Raji (cell line): ENCODE measurements around the gene MFAP3.

Experiments
- POLR2A ChIP-seq: IDR thresholded peaks from 2 replicates; pipeline ENCODE4 v1.6.1; 2011; ENCODE audit warnings: low read depth, low read length, control low read depth; ENCODE audit not compliant: insufficient read depth

Gene MFAP3

DNA sequence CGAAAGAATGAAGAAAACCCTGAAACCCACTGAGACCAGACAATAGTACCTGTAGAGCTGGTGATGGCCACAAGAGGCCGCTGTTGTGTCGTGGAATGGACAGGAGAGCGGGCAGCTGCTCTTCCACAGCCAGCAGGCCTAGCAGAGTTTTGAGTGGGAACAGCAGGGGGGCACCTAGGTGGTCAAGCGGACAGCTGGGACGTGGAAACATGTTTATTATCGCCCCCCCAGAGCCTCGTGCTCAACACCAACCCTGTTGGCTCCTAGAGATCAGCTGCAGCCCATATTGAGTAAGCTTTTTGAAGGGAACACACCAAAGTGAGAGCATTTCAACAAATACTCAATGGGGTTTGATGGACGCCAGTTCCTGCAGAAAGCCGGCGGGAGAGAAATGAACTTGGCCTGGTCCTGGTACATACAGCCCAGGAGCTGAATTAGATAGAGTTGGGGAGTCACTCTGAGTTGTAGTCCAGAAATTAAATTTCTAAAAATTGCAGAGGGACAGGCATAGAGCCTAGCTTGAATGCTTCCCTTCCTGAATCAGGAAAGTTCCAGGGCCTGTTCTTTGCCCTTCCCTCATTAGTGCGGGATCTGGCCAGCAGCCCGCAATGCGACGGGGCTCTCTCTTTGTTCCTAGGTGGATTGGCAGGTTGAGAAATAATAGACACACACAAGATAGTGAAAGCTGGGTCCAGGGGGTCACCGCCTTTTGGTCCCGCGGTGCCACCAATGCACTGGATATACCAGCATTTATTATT lies 33.8 kb downstream of the MFAP3 start:
- TF ChIP-seq POLR2A = no peak

DNA sequence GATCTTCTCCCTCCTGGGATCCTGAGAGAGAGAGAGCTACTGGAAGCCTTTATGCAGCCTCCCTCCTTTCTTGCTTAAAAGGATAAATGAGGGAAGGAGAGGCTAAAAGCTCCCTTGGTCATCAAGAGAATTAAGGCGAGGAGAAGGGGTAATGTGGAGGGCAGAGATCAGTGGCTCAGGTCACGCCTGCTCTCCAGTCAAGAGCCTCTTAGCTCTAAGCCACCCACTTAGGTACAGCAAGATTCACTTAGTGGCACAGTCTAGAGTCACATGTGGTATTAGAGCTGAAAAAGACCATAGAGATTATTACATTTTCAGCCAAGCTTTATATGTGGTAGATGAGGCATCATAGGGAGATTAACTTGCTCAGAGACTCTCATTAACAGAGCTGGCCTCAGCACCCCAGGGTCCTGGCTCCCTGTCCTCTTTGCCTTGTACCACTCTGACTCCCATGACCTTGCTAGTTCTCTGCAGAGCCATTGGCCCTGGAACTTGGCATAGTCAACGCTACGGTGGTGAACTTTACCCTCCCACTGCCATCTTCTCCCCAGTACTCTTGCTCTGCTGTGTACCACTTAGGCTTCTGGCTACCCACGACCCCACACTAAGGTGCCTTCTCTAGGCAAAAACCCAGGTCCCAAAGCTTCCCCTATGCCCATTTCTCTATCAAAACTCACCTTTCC lies 37.6 kb downstream of the MFAP3 start:
- TF ChIP-seq POLR2A = no peak

DNA sequence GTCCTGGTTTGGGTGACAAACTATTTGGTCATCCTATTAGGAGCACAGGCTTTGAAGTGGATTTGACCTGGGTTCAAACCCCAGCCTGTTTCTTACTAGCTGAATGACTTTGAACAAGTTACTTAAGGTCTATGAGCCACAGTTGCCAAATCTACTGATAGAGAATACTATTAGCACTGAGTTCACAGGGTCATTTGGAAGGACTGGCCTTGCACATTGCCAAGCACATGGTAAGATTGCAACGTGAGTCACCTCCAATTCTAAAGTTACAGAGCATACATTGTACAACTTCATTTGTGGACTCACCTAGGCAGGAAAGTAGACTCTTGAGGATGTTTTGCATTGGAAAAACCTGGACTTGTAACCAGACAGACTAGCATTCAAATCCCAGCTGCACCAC lies 38.9 kb downstream of the MFAP3 start:
- TF ChIP-seq POLR2A = no peak

DNA sequence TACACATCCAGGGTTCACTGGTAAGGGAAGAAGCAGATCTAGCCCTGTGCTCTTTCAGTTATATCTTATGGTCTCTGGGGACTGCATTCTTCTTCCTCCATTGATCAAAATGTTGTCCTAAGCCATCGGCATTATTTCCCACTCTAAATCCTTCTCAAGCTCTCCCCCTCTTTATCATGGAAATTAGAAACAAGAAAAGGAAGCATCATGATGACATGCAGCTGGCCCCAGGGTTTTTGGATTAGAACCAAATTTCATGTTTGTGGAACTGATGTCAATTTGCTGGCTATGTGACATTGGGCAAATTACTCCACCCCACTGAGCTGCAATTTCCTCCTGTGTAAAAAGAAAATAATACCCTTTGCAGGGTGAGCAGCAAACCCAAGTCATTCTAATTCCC lies 39.5 kb downstream of the MFAP3 start:
- no peak for TF ChIP-seq POLR2A

DNA sequence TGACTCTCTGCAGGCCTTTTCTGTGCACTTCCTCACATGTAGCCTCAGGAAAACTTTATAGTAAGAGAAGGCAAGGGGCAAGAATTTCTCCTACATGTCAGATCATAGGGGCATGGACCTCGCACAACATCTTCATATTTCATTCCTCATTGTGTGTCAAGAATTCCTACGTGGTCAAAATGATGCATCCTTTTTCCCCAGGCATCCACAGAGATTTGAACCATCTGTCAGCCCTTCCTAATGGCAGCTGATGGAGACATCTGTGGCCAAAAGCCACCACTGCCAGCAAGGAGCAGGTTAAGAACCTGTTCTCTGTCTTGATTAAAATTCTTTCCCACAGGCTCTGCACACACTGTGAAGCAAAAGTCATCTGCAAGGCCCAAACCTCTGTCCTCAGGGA lies 42.5 kb downstream of the MFAP3 start:
- no peak for TF ChIP-seq POLR2A

DNA sequence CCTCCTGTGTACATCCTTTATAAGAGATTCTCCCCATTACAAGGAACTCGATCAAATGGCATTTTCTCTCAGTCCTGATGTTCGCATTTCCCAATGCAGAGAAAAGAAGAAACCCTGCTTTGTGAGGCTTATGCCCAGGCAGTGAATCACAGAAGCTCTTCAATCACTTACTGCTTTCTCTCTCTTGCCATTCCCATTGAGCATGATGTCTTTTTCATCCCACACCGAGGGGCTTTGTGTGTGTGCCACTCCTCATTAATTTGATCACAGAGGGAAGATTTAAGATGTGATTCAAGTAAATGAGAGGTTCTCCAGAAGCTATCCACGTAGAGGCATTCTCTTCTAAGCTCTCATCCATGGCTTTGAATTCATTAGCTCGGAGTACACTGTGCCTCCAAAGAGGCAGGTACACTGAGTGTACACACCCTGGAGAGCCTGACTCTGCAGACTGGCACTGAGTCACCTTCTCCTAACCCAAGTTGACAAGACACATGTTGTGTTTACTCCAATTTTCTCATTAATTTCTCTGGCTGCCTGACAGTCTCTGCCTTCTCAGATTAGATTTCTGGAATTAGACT lies 45.4 kb downstream of the MFAP3 start:
- no peak for TF ChIP-seq POLR2A

DNA sequence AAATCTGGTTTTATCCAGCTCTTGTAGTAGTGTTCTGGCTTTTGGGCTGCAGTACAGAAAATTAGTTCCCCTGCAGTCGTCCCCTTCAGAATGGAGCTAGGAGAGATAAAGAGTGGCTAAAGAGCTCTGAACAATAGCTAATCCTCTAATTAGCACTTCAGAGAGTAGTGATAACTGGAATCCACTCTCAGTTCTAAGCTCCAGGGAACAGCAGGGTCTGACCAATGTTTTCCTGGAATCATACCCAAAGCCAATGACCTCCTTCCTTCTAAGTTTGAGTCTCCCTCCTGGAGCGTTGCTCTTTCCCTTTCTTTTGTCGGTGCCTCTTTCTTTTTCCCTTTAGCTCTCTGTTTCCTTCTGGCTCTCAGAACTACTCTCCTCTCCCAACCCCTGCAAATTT lies 47.4 kb downstream of the MFAP3 start:
- TF ChIP-seq POLR2A = no peak

DNA sequence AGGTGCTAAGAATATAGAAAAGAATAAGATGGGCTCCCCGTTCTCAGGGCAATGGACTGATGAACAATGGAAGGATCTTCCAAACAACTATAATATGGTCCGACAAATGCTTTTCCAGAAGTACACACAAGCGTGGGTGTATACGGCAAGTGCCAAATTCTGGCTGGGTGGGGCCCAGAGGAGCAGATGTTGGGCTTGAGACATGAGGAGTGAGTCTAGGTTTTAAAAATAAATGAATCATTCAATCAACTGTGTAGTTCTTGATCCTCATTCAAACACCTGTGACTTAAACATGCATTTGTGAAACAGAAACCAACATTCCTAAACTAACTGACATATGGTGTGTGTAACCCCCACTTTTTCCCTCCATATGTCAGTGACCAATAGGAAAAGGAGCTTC lies 47.9 kb downstream of the MFAP3 start:
- TF ChIP-seq POLR2A = no peak

DNA sequence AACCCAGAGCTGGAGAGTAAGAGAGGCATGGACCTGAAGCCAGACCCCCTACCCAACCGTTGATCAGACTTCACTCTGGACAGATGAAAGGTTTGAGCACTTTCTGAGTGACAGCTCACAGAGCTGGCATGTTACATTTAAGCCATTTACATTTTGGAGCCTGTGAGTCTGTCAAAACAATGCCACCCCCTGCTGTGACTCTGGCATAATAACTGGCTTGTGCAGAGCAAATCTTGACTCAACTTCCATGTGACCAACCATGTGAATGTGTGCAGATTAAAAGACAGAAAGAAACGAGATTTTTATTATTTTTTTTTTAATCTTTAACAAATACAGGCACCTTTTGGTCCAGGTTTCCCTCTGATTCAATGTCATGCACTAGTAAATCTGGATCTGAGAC lies 48.5 kb downstream of the MFAP3 start:
- TF ChIP-seq POLR2A = no peak

DNA sequence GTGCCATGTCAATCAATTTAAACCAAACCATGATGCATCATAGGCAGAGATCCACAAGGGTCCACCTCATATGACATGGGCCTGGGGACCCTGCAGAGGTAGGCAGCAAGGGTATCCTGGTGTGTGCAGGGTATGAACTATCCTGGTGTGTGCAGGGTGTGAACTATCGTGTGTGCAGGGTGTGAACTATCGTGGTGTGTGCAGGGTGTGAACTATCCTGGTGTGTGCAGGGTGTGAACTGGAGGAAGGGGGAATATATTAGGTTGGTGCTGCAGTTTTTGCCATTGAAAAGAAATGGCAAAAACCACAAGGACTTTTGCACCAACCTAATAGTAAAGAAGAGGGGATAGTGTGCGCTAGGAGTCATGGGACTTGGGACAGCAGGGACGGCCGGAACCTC lies 50.0 kb downstream of the MFAP3 start:
- TF ChIP-seq POLR2A = no peak

DNA sequence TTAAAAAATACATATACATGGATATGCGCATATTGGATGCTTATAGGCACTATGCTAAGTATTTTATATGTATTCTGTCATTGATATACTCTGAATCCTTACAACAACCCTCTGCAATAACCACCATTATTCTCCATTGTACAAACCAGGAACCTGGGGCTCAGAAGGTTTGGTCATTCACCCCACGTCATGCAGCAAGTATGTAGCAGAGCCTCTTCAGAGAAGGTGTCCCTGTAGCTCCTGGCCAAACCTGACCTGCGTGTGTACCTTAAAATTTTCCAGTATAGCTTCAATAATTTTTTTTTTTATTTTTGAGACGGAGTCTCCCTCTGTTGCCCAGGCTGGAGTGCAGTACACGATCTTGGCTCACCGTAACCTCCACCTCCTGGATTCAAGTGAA lies 51.9 kb downstream of the MFAP3 start:
- no peak for TF ChIP-seq POLR2A

DNA sequence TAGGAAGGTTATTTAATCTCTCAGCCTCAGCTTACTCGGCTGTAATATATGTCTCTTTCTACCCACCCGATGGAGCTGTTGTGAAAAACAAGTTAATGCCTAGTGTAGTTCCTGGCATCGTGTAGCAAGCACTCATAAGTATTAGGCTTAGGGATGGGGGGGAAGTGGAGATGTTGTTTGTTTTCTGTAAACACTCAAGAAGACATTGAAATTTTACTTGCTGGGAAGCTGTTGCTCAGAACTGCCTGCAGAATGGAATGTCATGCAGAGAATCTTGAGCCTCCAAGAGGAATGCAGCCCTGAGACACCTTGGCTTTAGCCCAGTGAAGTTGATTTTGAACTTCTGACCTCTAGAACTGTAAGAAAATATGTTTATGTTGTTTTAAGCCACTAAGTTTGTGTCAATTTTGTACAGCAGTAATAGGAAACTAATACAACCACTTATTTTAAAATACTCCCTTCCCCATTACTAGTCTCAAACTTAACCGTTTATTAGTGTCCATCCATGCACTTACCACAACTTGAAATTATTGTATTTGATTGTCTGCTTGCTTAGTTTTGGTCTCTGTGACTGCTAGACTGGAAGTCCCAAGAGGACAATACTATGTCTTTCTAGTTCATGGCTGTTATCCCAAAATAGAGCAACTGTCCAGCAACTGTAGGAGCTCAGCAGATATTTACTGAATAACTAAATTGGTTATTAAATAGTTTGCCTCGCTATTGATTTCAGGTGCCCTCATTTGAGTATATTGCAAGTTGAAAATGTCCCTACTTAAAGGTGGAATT lies 53.8 kb downstream of the MFAP3 start:
- no peak for TF ChIP-seq POLR2A

DNA sequence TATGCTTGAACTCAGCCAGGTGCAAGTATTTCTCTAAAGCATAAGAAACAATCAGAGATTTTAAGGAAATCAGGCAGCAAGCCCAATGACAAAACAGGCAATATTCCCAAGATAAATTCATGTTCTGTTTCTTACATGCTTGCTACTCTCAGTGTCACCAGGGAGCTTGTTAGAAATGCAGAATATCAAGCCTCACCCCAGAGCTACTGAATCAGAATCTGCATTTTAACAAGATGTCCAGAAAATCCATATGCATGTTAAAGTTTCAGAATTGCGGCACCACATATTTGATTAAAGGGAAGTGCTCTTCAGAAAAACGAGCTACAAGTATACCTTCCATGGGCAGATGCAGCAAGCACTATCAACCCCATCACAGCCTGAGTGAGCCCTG lies 54.4 kb downstream of the MFAP3 start:
- no peak for TF ChIP-seq POLR2A

DNA sequence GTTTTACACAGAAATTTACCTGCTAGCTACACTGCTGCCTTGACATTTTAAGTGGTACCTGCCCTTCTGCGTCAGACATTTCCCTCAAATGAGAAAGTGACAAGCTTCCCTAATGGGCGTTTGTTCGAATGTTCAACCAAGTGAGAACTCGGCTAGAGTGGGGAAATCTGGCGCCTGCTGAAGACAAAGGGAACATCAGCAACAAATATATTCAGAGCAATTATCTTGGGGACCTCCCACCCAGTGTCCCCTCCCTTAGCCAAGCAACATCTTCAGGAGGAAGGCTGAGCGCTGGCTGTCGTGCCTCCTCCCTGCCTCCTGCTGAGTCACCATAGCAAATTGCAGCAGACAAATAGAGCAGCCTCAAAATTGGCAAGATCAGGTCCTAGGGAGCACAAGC lies 57.1 kb downstream of the MFAP3 start:
- TF ChIP-seq POLR2A = no peak

DNA sequence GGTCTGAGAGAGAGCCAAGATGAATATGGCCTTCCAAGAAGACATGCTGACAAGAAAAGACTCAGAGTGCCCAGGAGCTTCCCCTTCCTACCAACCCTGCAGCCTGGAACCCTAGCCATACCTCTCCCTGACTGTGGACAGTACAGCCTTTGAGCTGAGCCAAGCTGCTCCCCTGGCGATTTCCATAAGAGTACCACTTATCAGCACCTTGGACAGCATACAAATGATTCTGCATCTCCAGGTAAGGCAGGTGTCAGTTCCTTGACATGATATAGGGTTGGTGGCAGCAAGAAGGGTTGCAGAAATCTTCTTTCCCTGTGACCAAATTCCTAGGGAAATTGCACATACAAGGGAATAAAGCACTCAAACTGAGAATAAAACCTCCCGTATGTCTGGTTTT lies 58.3 kb downstream of the MFAP3 start:
- no peak for TF ChIP-seq POLR2A

DNA sequence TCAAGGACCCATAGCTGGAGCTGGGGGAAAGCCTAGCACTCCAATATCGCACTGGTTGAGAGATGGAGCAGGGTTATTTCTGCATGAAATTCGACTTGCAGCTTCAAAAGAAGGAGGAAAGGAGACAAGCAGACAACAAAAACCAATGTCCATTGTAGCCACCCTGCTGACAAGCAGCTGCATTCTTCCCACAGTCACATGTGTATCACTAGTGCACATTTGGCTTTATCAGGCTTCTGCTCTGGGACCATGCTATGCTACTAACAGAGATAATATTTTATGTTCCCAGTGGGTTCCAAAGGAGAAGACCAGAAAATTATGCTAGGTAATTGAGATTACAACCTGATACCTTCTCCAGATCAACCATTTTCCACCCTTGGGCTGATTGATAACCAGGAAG lies 59.7 kb downstream of the MFAP3 start:
- no peak for TF ChIP-seq POLR2A
